HL-60 (cell line): ENCODE data around the gene SLC30A3.

Experiments
- CTCF ChIP-seq: IDR thresholded peaks from one replicate; pipeline ENCODE4 v1.5.1; 2011; ENCODE audit warnings: low read length, control low read depth, inconsistent platforms; ENCODE audit not compliant: insufficient read depth
- GABPA ChIP-seq: IDR thresholded peaks from 2 replicates; pipeline ENCODE4 v1.6.1; 2012; ENCODE audit warnings: low read depth
- TF ChIP-seq, protein P1 (sequence below): IDR thresholded peaks from 2 replicates; pipeline ENCODE4 v1.6.1; 2012; ENCODE audit warnings: low read depth; ENCODE audit not compliant: insufficient replicate concordance

GRCh38 chr2:27264253-27264752, 1.5 kb upstream of the SLC30A3 start:
- no peak for TF ChIP-seq CTCF
- TF ChIP-seq, protein P1, sequence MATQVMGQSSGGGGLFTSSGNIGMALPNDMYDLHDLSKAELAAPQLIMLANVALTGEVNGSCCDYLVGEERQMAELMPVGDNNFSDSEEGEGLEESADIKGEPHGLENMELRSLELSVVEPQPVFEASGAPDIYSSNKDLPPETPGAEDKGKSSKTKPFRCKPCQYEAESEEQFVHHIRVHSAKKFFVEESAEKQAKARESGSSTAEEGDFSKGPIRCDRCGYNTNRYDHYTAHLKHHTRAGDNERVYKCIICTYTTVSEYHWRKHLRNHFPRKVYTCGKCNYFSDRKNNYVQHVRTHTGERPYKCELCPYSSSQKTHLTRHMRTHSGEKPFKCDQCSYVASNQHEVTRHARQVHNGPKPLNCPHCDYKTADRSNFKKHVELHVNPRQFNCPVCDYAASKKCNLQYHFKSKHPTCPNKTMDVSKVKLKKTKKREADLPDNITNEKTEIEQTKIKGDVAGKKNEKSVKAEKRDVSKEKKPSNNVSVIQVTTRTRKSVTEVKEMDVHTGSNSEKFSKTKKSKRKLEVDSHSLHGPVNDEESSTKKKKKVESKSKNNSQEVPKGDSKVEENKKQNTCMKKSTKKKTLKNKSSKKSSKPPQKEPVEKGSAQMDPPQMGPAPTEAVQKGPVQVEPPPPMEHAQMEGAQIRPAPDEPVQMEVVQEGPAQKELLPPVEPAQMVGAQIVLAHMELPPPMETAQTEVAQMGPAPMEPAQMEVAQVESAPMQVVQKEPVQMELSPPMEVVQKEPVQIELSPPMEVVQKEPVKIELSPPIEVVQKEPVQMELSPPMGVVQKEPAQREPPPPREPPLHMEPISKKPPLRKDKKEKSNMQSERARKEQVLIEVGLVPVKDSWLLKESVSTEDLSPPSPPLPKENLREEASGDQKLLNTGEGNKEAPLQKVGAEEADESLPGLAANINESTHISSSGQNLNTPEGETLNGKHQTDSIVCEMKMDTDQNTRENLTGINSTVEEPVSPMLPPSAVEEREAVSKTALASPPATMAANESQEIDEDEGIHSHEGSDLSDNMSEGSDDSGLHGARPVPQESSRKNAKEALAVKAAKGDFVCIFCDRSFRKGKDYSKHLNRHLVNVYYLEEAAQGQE, result no peak
- no peak for TF ChIP-seq GABPA
